ENCODE data around the gene SIVA1. TPM values are rescaled to one million over a fixed set of nuclear protein-coding genes. Genes with fewer than 3 reads are reported as not detected.
"Not testable (repeated sequence)": the region's sequence is repeated elsewhere in the genome, so short reads cannot be mapped to it uniquely, and the experiment has no call there.

The SIVA1 gene
- polyA plus RNA-seq, 1 donor = 71.9 TPM

DNA sequence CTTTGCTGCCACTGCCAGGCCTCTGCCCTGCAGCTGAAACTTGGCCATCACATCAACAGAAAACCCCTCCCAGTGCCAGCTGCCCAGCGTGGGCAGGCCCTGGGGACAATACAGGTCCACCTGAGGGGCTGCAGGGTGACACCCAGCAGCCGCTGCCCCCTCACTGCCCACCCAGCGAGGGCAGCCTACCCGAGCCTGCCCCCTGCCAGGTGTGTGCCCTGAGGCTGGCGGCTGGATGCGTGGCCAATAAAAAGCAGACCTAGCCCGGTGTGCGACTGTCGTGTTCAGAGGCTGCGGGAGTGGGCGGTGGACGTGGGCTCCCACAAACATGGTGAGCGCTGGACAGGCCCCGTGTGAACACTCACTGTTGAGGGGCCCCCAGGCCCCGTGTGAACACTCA is 33.6 kb upstream of the SIVA1 start:
- no peak for DNase-seq (ENCODE audit: low read depth)

DNA sequence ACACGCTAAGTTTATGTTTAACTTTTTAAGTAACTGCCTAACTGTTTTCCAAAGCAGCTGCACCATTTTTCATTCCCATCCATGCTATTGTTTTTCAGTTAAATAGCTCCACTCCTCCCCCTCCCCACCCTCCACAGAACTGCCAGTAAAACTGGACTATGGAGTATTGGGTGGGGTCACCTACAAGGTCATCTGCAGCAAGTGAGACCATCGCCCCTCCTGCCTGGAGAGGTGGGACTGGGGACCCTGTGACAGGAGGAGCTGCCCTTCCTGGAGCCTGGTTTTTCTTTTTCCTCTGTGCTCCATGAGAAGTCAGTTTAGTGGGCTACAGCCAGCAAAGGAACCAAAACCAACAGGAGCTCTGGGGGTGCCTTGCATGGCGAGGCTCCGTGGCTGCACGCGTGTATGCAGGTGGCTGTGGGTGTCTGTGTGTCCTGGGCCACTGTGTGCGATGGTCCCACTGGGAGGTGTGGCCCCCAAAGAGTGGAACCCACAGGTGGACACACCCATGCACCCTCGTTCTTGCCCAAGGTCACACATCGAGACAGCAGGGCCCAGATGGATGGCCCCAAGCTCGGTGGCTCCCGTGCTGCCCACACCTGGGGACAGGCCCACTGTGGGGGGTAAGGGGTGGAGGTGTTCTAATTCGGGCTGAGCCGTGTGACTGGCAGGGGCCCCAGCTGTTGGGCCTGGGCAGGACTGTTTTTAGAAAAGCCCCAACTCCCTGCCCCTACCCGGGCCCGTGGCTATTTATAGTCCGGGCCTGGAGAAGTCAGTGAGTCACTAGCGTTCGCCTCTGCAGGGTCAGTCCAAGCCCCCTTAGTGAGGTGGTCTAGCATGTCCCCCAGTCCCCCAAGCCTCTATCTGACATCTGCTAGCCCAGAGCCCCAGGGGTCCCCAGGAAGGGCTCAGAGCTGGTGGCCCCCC is 31.2 kb upstream of the SIVA1 start:
- DNase-seq (ENCODE audit: low read depth) = no peak

DNA sequence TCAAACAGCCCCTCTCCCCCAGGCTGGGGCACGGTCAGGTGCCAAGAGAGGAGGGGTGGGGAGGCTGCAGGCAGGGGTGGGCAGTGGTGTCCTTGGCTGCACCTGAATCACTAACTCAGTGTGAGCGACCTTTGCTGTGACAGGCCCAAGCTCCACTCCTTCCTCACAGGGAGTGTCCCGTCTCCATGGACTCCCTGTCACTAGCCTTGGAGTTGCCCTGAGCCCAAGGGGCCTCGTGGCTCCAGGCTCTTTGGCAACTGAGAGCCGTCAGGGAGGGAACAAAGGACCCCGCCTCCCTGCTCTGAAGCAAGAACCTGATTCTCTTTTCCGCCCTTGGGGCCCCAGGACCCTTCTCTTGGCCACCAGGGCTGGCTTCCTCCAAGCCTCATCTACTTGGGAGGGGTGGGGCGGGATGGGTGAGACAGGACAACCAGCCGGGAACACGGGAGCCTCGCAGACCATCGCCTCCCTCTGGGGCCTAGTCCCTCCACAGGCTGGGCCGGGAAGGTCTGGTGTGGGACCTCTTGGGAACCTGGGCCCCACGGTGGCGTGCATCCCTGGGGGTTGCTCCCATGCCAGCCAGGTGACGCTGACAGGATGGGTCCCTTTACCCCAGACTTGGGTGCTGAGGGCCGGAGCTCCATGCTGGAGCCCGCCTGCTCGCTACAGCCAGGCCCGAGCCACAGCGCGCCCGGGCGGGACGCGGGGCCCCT is 29.9 kb upstream of the SIVA1 start:
- DNase-seq (ENCODE audit: low read depth) = no peak

DNA sequence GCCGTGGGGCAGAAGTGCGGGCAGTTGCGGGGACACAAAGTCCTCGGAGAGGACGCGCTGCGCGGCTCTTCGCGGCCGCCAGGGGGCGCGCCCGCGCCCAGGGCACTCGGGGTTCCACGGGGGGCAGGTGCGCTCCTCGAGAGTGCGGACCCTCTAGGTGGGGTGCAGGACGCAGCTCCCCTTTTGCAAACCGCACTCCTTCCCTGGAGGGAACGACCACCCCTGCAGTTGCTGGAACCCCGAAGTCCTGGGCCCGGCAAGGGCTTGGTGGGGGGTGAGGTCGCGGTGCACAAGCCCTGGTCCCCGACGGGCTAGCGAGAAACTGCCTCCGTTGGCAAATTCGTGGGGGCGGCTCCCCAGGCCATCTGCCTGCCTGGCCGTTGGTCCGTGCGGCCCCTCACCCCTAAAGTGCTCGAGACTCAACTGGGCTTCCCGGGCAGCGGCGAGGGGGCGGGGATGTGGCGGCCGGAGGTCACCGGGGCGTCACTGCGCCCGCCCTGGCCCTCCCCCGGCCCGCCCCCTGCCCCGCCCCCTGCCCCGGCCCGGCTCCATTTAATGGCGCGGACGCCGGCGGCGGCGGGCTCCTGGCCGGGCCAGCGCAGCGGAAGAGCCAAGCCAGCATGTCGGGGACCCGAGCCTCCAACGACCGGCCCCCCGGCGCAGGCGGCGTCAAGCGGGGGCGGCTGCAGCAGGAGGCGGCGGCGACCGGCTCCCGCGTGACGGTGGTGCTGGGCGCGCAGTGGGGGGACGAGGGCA is 29.1 kb upstream of the SIVA1 start, which contains the start of gene ADSS1:
TSS of gene ADSS1 (plus strand) at position 579 of the 756 bp plus-strand sequence. CDS start at position 621, 42 bp downstream.
- no peak for DNase-seq (ENCODE audit: low read depth)

DNA sequence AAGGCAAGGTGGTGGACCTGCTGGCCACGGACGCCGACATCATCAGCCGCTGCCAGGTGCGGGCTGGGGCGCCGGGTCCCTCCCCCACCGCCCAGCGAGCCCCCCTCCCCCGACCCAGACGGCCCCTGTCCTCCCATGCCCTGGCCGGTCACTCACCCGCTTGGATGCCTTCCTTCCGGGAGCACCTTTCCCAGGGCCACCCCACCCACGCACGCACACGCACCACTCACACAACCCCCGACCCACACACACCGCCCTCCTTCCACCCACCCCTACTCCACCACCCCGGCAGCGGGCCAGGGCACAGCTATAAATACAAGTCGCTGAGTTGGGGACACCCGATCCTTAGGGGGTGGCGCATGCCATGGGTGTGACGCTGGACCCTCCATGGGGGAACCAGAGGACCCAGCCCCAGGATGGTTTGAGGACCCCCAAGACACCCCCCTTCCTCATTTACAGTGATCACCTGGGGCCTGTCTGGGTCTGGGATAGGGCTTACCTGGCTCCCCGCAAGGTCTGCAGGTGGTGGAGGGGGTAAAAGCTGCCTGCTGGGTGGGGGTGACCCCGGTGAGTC is 28.5 kb upstream of the SIVA1 start:
- no peak for DNase-seq (ENCODE audit: low read depth)

DNA sequence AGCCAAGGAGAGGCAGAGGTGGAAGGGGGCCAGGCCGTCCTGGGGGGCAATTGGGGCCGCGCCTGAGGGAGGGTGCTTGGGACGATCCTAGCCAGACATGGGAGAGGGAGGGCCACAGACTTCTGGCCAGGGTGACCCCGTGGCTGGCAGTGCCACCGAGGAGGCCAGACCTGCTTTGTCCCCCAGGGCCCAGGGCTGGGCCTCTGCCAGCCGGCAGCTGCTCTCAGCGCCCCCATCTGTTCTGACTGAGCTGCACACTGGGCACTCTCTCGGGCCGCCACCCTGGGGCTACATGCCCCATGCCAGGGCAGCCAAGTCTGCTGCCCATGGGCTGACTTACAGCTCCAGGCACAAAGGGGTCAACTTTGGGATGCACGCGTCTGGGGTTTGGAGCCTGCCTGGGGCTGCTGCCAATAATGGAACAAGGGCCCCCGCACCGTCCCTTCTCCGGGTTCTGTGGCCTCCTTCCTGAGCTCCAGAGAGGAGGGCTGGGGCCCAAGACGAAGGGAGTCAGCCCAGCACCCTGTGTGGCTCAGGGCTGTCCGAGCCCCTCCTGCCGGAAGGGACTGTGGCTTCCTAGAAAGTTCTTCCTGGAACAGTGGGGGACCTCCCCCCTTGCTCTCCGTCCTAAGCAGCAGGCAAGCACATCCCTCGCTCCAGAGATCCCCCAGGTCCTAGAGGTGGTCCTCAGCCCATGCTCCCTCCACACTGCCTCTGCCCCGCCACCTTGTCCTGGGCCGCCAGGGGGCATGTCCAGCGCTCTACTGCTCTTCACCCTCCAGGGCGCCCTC is 27.8 kb upstream of the SIVA1 start:
- peak; percentile 41 for DNase-seq (ENCODE audit: low read depth)

DNA sequence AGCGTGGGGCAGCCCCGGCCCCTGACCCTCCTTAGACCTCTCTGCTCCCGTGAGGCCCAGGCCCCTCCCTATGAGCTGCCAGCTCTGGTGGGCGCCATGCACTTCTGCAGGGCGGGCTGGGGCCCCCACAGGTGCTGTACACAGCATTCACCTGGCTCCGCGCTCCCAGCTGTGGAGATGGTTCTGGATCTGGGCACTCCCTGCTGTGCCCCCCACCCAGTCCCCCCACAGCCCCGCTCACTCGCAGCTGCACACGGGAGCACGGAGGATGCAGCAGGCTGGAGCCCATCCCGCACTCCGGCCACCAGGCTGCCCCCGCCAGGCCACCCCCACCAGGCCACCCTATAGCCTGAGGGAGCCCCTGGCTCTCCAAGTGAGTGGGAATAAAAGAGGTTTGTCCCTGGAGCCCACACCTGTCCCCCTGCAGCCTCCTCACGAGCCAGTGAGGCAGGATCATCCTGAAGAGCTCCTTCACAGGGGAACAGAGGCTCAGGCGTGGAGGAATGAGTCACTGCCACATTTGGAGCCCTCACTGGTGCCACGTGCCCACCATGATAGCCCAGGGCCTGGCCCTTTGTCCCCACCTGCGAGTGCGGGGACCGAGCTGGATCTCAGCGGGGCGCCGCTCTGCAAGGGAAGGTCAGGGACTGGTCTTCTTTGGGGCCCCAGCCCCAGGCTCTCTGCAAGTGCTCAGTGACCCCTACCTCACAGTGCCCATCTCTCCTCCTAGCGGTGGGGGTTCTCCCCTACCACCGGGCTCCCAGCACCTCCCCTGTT is 27.0 kb upstream of the SIVA1 start:
- DNase-seq (ENCODE audit: low read depth) = no peak

DNA sequence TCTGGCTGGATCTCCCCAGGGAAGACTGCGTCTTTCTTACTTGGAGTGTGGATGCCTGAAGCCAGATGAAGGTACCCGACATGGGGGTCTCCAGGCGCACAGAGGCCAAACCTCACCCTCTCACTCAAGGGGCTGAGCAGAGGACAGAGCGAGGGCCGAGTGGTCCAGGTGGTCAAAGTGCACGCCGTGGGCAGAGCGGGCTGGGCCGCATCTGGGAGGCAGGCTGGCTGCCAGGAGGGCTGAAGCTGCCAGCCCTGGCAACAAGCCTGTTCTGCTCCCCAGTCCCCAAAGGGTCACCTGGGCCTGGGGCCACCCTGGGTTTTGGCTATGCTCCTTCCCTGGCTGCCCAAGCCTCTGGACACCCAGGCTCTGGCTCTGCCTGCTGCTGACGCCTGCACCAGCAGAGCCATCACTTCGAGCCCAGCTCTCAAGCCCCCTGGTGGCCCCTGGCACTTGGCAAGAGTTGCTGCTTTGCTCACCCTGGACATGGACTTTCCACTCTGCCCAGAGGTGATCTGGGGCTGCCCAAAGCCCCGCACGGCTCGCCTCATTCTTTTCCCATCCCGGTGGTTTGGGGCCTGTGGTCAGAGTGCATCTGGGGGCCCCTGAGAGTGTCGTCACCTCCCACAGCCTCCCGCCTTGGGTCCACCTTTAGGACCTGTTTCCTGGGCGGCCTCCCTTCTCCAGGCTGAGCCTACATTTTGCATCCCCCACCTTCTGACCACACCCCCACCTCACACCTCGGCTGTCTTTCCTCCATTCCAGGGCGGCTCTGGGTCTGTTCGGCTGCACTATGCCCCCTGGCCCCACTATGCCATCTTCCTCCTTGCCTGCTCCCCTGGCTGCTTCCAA is 26.1 kb upstream of the SIVA1 start:
- no peak for DNase-seq (ENCODE audit: low read depth)

DNA sequence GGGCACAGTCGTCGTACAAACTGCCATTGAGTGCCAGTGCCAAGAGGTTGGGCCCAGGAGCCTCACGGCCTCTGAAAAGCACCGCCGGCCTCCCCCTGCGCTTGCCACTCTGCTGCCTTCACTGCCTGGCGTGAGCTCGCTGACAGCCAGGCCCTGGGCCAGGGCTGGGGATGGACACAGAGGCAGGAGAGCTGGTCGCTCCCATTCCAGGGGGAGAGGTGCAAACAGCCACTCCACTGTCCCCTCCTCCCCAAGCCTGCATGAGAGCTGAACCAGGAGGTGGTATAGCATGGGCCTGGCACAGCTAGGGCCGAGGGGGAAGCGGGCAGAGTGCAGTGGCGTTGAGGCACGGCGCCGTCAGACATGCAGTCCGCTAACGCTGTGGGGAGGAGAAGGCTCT is 24.3 kb upstream of the SIVA1 start:
- DNase-seq (ENCODE audit: low read depth) = no peak

DNA sequence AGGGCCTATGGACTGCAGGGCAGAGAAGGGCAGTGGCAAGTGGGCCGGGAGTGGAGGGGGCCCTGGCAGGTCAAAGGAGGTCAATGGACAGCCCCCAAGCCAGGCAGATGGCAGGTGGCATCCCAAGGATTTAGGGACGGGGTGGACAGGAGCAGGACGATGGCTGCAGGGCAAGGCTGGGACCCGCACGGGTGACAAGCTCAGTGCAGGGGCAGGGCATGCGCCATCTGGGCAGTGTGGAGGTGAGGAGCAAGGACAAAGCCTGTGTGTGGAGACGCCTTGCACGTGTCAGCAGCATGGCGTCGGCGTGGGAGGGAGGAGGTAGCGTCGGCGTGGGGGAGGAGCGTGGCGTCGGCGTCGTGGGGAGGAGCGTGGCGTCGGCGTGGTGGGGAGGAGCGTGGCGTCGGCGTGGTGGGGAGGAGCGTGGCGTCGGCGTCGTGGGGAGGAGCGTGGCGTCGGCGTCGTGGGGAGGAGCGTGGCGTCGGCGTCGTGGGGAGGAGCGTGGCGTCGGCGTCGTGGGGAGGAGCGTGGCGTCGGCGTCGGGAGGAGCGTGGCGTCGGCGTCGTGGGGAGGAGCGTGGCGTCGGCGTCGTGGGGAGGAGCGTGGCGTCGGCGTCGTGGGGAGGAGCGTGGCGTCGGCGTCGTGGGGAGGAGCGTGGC is 23.6 kb upstream of the SIVA1 start:
- DNase-seq (ENCODE audit: low read depth) = not testable (repeated sequence)

DNA sequence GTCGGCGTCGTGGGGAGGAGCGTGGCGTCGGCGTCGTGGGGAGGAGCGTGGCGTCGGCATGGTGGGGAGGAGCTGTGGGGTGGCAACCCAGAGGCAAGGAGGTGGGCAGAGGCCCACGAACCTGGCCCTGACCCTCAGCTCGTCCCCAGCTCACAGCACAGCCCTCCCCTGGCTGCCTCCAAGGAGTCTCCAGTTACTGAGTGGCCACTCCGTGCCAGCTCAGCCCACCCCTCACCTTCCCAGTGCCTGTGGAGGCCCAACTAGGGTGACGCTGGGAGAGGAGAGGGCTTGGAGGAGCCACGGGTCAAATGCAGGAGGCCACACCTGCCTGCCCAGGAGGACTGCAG is 23.1 kb upstream of the SIVA1 start:
- no peak for DNase-seq (ENCODE audit: low read depth)

DNA sequence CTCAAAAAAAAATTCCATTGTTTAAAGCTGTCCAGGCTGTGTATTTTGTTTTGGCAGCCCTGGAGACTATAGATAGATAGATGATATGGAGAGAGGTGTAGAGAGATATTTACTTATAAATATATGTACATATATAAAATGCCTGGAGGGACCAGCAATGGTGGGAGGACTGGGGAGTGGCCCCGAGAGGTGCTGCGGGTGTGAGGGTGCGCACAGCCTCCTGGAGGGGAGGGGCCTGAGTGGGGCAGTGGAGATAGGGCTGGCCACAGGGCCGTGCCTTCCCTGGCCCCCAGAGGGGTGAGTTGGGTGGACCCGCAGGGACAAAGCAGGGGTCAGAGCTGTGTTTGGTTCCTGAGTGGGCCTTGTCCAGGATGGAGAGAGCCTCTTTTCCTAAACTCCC is 22.5 kb upstream of the SIVA1 start:
- no peak for DNase-seq (ENCODE audit: low read depth)

DNA sequence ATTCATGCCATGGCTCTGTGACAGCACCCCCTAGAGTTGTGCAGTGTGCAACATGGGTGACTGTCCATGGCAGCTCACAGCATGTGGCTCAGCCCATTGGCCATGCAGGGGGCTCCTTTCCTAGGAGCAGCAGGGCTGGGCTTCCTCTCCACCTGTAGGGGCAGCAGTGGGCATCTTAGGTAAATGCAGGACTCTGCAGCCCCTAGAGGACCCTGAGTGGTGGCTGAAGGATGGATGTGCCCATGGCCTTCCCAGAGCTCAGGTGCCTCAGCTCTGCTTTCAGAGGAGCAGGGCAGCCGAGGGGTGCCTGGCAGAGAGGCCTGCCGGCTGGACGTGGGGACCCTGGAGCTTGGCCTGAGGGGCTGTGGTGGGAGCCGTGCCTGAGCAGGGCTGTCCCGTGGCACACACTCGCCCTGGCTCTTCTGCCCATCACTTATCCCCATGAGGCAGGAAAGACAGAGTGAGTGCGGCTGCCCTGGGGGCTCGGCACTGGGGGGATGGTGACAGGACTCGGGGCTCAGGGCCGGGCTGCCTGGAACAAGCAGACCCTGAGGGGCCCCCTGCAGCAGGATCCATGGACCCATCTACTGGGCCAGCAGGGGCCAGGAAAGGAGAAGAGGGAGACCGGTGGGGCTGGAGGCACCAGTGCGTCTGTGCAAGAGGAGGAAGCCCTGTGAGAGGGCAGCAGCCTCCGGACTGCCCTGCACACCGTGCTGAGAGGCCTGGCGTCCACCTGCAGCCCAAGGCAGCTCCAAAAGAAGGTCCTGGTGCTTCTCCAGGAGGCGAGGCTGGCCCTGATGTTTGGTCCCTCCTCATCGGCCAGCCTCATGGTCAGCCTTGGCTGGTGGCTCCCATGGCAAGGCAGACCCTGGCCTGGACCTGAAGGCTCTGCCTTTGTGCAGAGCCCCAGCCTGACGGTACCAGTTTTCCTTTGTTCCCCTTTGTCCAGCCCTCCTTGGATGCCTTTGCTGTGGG is 21.3 kb upstream of the SIVA1 start:
- DNase-seq (ENCODE audit: low read depth) = no peak

DNA sequence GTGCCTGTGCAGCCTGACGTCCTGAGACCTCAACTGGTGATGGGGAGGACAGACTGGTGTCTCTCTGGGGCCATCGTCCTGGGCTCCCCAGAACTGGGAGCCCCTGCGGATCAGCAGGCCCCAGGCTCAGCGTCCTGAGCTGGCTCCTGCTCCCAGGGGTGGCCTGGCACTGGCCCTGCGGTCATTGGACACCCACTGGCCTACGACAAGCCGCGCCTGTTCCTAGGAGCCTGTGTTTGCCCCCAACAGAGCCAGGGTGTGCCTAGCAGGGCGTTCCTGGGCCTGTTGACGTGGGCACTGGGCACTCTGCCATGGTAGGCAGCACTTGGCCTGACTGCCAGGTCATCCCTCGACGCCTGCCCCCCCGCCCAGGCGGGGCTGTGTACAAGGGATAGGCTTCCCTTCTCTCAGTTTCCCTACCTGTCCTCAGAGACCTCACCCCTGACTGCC is 20.6 kb upstream of the SIVA1 start:
- DNase-seq (ENCODE audit: low read depth) = no peak

DNA sequence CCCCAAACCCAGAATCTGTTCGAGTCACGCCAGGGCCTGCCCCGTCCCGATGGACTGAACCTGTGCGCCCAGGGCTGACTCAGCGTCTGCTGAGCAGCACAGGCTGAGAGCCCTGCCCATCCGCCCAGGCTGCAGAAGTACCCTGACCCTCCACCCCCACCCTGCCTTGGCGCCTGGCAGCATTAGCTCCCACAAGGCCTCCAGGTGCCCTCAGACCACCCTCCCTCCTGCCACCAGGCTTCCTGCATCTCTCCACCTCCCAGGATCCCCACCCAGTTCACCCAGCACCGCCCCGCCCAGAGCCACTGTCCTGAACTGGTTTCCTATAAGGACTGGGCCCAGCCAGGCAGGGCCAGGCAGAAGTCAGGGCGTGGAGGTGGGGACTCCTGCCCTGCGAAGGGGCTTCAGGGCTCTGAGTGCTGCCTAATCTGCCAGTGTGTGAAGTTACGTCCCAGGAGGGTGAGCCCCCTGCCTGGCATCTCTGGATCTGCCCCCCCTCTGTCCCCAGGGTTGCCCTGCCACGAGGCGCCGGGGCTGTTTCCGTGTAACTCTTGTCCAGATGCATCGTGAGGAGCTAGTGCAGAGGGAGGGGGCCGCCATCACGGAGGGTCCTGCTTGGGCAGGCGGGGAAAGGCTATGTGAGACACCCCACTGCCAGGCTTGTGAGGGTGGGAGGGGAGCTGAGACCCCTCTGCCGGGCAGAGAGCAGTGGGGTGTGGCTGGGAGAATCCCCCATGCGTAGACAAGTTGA is 19.8 kb upstream of the SIVA1 start:
- no peak for DNase-seq (ENCODE audit: low read depth)

DNA sequence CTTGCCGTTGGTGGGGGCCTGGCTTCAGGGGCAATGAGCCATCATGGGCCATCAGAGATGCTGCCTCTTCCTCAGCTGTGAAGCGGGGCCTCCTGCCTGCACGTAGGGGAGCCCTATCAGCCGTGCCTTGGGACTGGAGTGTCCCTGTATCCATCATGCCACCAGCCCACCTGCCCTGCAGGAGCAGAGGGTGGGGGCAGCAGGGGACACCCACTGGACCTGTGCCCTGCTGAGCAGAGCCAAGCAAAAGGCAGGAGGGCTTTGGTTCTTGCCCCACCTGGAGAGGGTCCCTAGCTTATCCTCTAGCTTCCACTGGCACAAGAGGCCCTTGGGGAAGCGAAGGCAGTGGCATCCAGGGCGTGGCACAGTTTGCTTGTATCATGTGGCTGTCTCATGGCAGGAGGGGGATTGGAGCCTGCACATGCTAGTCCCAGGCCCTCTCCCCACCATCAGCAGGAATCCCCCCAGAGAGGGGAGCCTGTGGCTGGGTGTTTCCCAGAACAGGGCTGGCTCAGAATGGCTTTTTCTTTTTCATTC is 18.8 kb upstream of the SIVA1 start:
- DNase-seq (ENCODE audit: low read depth) = no peak

DNA sequence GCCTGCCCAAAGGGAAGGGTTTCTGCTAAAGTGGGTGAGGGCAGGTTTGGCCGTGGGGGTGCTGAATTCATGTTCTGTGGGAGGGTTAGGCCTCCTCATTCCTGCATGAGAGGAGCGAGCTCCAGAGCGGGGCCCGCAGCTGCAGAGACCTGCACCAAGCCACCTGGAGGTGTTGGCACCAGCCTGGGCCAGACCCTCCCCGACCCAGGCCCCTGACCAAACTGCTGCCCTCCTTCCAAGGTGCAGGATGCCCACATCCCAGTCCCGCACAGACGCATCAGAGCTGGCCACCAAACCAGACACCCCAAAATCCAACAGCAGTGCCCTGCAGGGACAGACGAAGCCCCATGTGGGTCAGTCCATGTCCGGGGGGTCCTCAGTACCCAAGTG is 18.4 kb upstream of the SIVA1 start:
- no peak for DNase-seq (ENCODE audit: low read depth)
